Inflammatory macrophage (primary cell): ENCODE results near the gene IL18.
"Not testable (repeated sequence)": the region's sequence is repeated elsewhere in the genome, so short reads cannot be mapped to it uniquely, and the experiment has no call there.

Source experiments
- DNase-seq, 2 donors: peaks; one replicate each; pipeline ENCODE4 v3.0.0-alpha.2; 2020 to 2022

The IL18 gene

GRCh38 chr11:112167145-112167544, 3.3 kb upstream of the IL18 start, which contains the start of gene TEX12:
TEX12 (plus strand) TSS chr11:112167372; CDS start chr11:112169269, 1,897 bp downstream.
- DNase-seq = no peak

- peak; percentile 64 to 66 for DNase-seq
Measured at GRCh38 chr11:112166562-112166961, 2.7 kb upstream of the IL18 start.

- peak in 1 of 2 donors; percentile 17 for DNase-seq
Measured at GRCh38 chr11:112165049-112165448, 1.2 kb upstream of the IL18 start.

GRCh38 chr11:112162761-112163546, 940 bp downstream of the IL18 start:
- DNase-seq = no peak

GRCh38 chr11:112162200-112162599, 1.7 kb downstream of the IL18 start:
- DNase-seq = not testable (repeated sequence)

GRCh38 chr11:112161012-112161411, 2.9 kb downstream of the IL18 start:
- DNase-seq = peak; percentile 44 to 74

- DNase-seq = peak; percentile 37 to 40
Measured at GRCh38 chr11:112160091-112160848, 3.6 kb downstream of the IL18 start.

GRCh38 chr11:112159098-112160065, 4.5 kb downstream of the IL18 start:
- peak; percentile 76 to 83 for DNase-seq

- peak; percentile 91 to 96 for DNase-seq
Measured at GRCh38 chr11:112156956-112157766, 6.7 kb downstream of the IL18 start.

GRCh38 chr11:112156153-112156955, 7.5 kb downstream of the IL18 start:
- DNase-seq = no peak

- no peak for DNase-seq
Measured at GRCh38 chr11:112150517-112150916, 13.4 kb downstream of the IL18 start.

- no peak for DNase-seq
Measured at GRCh38 chr11:112143597-112143996, 20.3 kb downstream of the IL18 start.

- peak; percentile 23 to 41 for DNase-seq
Measured at GRCh38 chr11:112134473-112134872, 29.4 kb downstream of the IL18 start.

- DNase-seq = peak; percentile 26 to 28
Measured at GRCh38 chr11:112132737-112133136, 31.2 kb downstream of the IL18 start.

GRCh38 chr11:112129656-112130055, 34.2 kb downstream of the IL18 start:
- peak; percentile 89 to 94 for DNase-seq

GRCh38 chr11:112128483-112129121, 35.3 kb downstream of the IL18 start:
- DNase-seq = peak in 1 of 2 donors; percentile 18

GRCh38 chr11:112127056-112127455, 36.8 kb downstream of the IL18 start:
- no peak for DNase-seq

GRCh38 chr11:112123129-112123528, 40.8 kb downstream of the IL18 start:
- DNase-seq = no peak

GRCh38 chr11:112121981-112122615, 41.8 kb downstream of the IL18 start:
- DNase-seq = peak; percentile 16 to 24

- DNase-seq = no peak
Measured at GRCh38 chr11:112118176-112118575, 45.7 kb downstream of the IL18 start.
